GM12891 (cell line): ENCODE data around the gene NUP58.

Experiments
- POLR2A ChIP-seq: IDR thresholded peaks from 2 replicates; pipeline ENCODE4 v1.6.1; 2011; ENCODE audit warnings: low read depth, low read length, control low read depth
- POLR2AphosphoS5 ChIP-seq: IDR thresholded peaks from 2 replicates; pipeline ENCODE4 v1.6.1; 2011; ENCODE audit warnings: low read depth, low read length, control low read depth

- TF ChIP-seq POLR2AphosphoS5 (no peak), POLR2A (no peak)
These were observed 39.2 kb upstream of the NUP58 start for GRCh38 chr13:25262261-25262660.
